Skeletal muscle tissue (tissue), 5 donors: ENCODE measurements around the gene B2M. TPM values are rescaled to one million over a fixed set of nuclear protein-coding genes. Genes with fewer than 3 reads are reported as not detected.

Experiments used
- H3K27ac ChIP-seq: one replicate; pipeline ENCODE4 v1.7.0; 2013; ENCODE audit warnings: mild to moderate bottlenecking, low read depth, low read length, inconsistent platforms
- H3K27me3 ChIP-seq, 3 donors: one replicate each; pipeline ENCODE4 v1.7.0; 2013; ENCODE audit warnings: low read length in 3 of 3; ENCODE audit not compliant: control insufficient read depth in 3 of 3, insufficient read depth in 3 of 3
- H3K36me3 ChIP-seq, 3 donors: one replicate each; pipeline ENCODE4 v1.7.0; 2013; ENCODE audit warnings: low read length in 3 of 3; ENCODE audit not compliant: control insufficient read depth in 3 of 3, insufficient read depth in 3 of 3
- H3K4me1 ChIP-seq, 3 donors: one replicate each; pipeline ENCODE4 v1.7.0; 2013; ENCODE audit warnings: low read length in 3 of 3, mild to moderate bottlenecking in 3 of 3; ENCODE audit not compliant: control insufficient read depth in 3 of 3, insufficient read depth in 3 of 3
- H3K4me3 ChIP-seq, 3 donors: one replicate each; pipeline ENCODE4 v1.7.0; 2013; ENCODE audit warnings: low read length in 3 of 3
- H3K9ac ChIP-seq, 3 donors: one replicate each; pipeline ENCODE4 v1.7.0; 2013; ENCODE audit warnings: low read length in 3 of 3, mild to moderate bottlenecking in 3 of 3, moderate library complexity in 2 of 3, low read depth in 1 of 3
- H3K9me3 ChIP-seq, 3 donors: one replicate each; pipeline ENCODE4 v1.7.0; 2013; ENCODE audit warnings: low read length in 3 of 3; ENCODE audit not compliant: control insufficient read depth in 3 of 3
- small RNA-seq: library from RNA; depleted of rRNA; stranded (forward); fragments of <200 nt; gene quantifications from one replicate; pipeline ENCODE3, GENCODE V24; 2014
- total RNA-seq: library from RNA; depleted of rRNA; stranded (reverse); fragments of >200 nt; gene quantifications from one replicate; pipeline ENCODE4 v1.2.3, GENCODE V29; 2014
- donor health status: Osteomylitis.

Gene B2M
- total RNA-seq, 1 donor from 2014 or later = 876 TPM

GRCh38 chr15:44765036-44765435 is 53.7 kb downstream of the B2M start:
- no peak overlapping the region for H3K4me3 ChIP-seq
- no peaks in the 10 kb centered on the region for H3K27me3 ChIP-seq
- H3K9ac ChIP-seq = no peak overlapping the region
- H3K9me3 ChIP-seq = no peaks in the 10 kb centered on the region
- H3K27ac ChIP-seq = no peak overlapping the region
- peaks cover 0 to 4% (median 4%) of the 10 kb centered on the region in 3 donors for H3K36me3 ChIP-seq
- no peaks in the 10 kb centered on the region for H3K4me1 ChIP-seq

Small RNA genes lying within 50 kb of the gene (small RNA-seq; reads per million reads assigned to genes)
- gene RF00019 = not detected

Other genes starting within 250 kb of the B2M start
- gene EIF3J, start 174.4 kb upstream of the B2M start, total RNA-seq = 35.0 TPM
- 67.3 TPM for gene SPG11, start 47.9 kb upstream of the B2M start, total RNA-seq
- 2.6 TPM for gene PATL2, start 194 bp upstream of the B2M start, total RNA-seq
- gene TRIM69, start 25.0 kb downstream of the B2M start, total RNA-seq = 16.7 TPM
- not detected for gene TERB2, start 245.2 kb downstream of the B2M start, total RNA-seq